Kidney (tissue), 14 donors: Measurements from ENCODE around the gene DPH2. TPM values are rescaled to one million over a fixed set of nuclear protein-coding genes. Genes with fewer than 3 reads are reported as not detected.

Source experiments
- DNase-seq, 5 donors: peaks; one replicate each; pipeline ENCODE4 v3.0.0-alpha.2; 2013 to 2020
- FAIRE-seq: peaks from 2 replicates; lab custom pipeline; 2012; peaks lifted over from hg19 to GRCh38; lab: Jason Lieb, UNC
- H3K27ac ChIP-seq, 2 donors: one replicate each; pipeline ENCODE4 v1.7.0; 2013; ENCODE audit warnings: low read depth in 2 of 2, low read length in 2 of 2, inconsistent platforms in 1 of 2
- H3K27me3 ChIP-seq: one replicate; pipeline ENCODE4 v1.7.1; 2013; ENCODE audit warnings: low read length, inconsistent platforms; ENCODE audit not compliant: control insufficient read depth, insufficient read depth
- H3K36me3 ChIP-seq, 3 donors: one replicate each; pipeline versions ENCODE4 v1.7.0 to v1.7.1; 2013; ENCODE audit warnings: low read length in 3 of 3, control low read depth in 1 of 3, inconsistent platforms in 1 of 3; ENCODE audit not compliant: insufficient read depth in 3 of 3, control insufficient read depth in 2 of 3
- H3K4me1 ChIP-seq, 3 donors: one replicate each; pipeline versions ENCODE4 v1.7.0 to v1.7.1; 2013; ENCODE audit warnings: low read length in 3 of 3, inconsistent platforms in 1 of 3, low read depth in 1 of 3; ENCODE audit not compliant: control insufficient read depth in 2 of 3, insufficient read depth in 2 of 3
- H3K4me3 ChIP-seq, 3 donors: one replicate each; pipeline versions ENCODE4 v1.7.0 to v1.8.1; 2013; ENCODE audit warnings: low read length in 3 of 3, control low read depth in 1 of 3, inconsistent platforms in 1 of 3
- H3K9ac ChIP-seq, 3 donors: one replicate each; pipeline versions ENCODE4 v1.7.0 to v1.7.1; 2013; ENCODE audit warnings: low read length in 3 of 3, control low read depth in 1 of 3, inconsistent platforms in 1 of 3
- H3K9me3 ChIP-seq, 3 donors: one replicate each; pipeline versions ENCODE4 v1.7.0 to v1.7.1; 2013; ENCODE audit warnings: low read length in 3 of 3, control low read depth in 1 of 3, inconsistent platforms in 1 of 3; ENCODE audit not compliant: control insufficient read depth in 2 of 3, insufficient read depth in 1 of 3
- intact Hi-C: fragments of 100-400 bp; cut with DNase I; formaldehyde crosslinking; loops from one replicate; pipeline ENCODE4 v1.11.1; 2022
- polyA plus RNA-seq: library from polyadenylated mRNA; stranded (reverse); fragments of 350-450 nt; fragmentation: Illumina TruSeq; extraction: RNeasy Lipid Tissue Mini Kit (QIAGEN cat#74804); gene quantifications from one replicate; pipeline ENCODE4 v1.2.3, GENCODE V29; 2014; ENCODE audit warnings: low read depth, low replicate concordance; ENCODE audit not compliant: insufficient read depth
- total RNA-seq: library from RNA; stranded (reverse); fragmentation: NEBNext Ultra II Directional; extraction: Animal tissue kit (Norgen Biotek cat#: 25700); gene quantifications from one replicate; pipeline ENCODE4 v1.2.1, GENCODE V29; 2021
- TF ChIP-seq, protein P1 (sequence below): IDR thresholded peaks from 3 replicates; pipeline ENCODE4 v1.5.1; 2012; ENCODE audit warnings: mild to moderate bottlenecking, moderate library complexity, borderline replicate concordance; ENCODE audit not compliant: insufficient read depth; ENCODE audit errors: extremely low read depth
- donor health status: control.
- donor health status: control.
- donor health status: control.
- donor health status: control.
- donor health status: control.
- donor health status: DM: yes; HTN: yes; CAD: no.
- donor health status: Normal renal cell carcinoma (clear cell type).

DPH2 gene
- total and polyA plus RNA-seq, 2 donors from 2014 or later: 15.9 to 24.0 TPM

DNA sequence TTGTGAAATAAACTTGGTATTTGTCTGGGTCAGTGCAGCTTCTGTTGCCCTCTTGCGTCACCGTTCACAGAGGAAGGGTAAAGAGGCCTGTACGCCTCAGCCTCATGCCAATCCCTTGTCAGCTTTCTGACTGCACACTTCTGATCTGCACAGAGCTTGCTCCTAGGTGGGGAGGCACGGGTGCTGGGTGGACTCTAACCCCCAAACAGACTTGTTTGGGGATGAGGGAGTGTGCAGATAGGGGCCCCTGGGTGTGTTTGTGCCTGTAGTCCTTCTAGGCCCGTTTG lies 8.4 kb downstream of the DPH2 start:
- Histone ChIP-seq H3K9ac (no peak overlapping the region), H3K27ac (no peak overlapping the region), H3K27me3 (no peaks in the 10 kb centered on the region), H3K4me3 (peak overlapping the region in 2 of 3 donors; percentile 22 to 57), H3K4me1 (peaks cover 0 to 37% (median 7%) of the 10 kb centered on the region in 3 donors), H3K9me3 (no peaks in the 10 kb centered on the region), H3K36me3 (peaks cover 4 to 26% (median 5%) of the 10 kb centered on the region in 3 donors)
- intact Hi-C loops: no loop called here
- FAIRE-seq (no peak), DNase-seq (no peak)
- TF ChIP-seq, protein P1, sequence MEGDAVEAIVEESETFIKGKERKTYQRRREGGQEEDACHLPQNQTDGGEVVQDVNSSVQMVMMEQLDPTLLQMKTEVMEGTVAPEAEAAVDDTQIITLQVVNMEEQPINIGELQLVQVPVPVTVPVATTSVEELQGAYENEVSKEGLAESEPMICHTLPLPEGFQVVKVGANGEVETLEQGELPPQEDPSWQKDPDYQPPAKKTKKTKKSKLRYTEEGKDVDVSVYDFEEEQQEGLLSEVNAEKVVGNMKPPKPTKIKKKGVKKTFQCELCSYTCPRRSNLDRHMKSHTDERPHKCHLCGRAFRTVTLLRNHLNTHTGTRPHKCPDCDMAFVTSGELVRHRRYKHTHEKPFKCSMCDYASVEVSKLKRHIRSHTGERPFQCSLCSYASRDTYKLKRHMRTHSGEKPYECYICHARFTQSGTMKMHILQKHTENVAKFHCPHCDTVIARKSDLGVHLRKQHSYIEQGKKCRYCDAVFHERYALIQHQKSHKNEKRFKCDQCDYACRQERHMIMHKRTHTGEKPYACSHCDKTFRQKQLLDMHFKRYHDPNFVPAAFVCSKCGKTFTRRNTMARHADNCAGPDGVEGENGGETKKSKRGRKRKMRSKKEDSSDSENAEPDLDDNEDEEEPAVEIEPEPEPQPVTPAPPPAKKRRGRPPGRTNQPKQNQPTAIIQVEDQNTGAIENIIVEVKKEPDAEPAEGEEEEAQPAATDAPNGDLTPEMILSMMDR: no peak

DNA sequence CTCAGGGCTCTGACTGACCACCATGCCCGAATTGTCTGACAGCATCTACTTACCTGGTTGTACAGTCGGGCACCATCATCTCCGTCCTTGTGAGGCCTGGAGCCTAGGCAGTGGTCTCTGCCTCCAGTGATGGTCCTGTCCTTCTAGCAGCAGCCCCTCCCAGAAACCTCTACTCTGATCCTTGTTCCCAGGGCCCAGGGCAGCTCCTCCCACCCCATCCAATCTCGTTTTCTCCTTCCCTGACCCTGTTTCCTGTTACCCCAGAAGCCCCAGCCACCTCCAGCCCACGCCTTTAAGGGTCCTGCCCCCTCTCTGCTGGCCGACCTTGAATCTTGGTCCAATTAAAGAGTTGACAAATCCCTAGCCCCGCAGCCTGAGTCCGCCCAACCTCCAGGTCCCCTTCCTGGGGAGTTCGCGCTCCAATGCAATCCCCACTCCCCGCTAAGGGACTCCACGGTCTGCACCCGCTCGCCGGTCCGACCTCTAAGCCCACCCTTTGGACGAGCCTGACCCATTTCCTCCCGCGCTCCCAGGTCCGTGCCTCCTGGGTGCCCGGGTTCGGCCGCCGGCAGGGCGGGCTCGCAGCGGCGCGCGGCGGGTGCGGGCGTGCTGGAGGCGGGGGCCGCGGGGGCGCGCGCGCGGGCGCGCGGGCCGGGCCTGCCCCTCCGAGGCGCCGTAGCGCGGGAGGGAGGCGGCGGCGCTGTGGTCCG lies 8.9 kb downstream of the DPH2 start, which contains the start of gene B4GALT2:
Gene B4GALT2, plus strand, starts transcription at position 660 of the 710 bp plus-strand sequence. CDS start 1,951 bp downstream, outside the sequence.
- no peak for FAIRE-seq
- intact Hi-C loops: no loop called here
- Histone ChIP-seq H3K9ac (peak within 1 kb of the TSS in 2 of 3 donors; percentile 3 to 46), H3K27me3 (no peaks in the 10 kb centered on the region), H3K27ac (no peak within 1 kb of the TSS), H3K4me1 (peaks cover 0 to 37% (median 7%) of the 10 kb centered on the region in 3 donors), H3K4me3 (peak within 1 kb of the TSS; percentile 53 to 57 (median 54)), H3K9me3 (no peaks in the 10 kb centered on the region), H3K36me3 (peaks cover 4 to 26% (median 5%) of the 10 kb centered on the region in 3 donors)
- TF ChIP-seq, protein P1: no peak
- DNase-seq: peak in 4 of 5 donors; percentile 30 to 72 (median 52)

DNA sequence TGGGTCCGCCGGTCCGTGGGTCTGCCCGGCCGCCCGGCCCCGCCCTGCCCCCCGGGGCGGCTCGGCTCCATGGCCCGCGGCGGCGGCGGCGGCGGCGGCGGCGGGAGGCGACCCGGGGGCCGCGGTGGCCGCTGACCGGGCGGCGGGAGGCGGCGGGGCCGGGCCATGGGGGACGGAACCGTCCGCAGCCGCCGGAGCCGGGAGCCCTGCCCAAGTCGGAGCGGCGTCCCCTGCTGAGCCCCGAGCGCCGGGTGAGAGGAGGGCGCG lies 9.4 kb downstream of the DPH2 start:
- H3K27me3 ChIP-seq: no peaks in the 10 kb centered on the region
- DNase-seq: no peak
- TF ChIP-seq, protein P1: no peak
- H3K4me3 ChIP-seq: peak overlapping the region in 1 of 3 donors; percentile 49
- no peak overlapping the region for H3K9ac ChIP-seq
- no peak overlapping the region for H3K27ac ChIP-seq
- intact Hi-C loops: no loop called here
- no peak for FAIRE-seq
- H3K4me1 ChIP-seq: peaks cover 0 to 33% (median 7%) of the 10 kb centered on the region in 3 donors
- H3K36me3 ChIP-seq: peaks cover 4 to 26% (median 5%) of the 10 kb centered on the region in 3 donors
- H3K9me3 ChIP-seq: no peaks in the 10 kb centered on the region
